Left lung (tissue), 10 donors: ENCODE data around the gene GHR. TPM values are rescaled to one million over a fixed set of nuclear protein-coding genes. Genes with fewer than 3 reads are reported as not detected.
"Not testable (repeated sequence)": the region's sequence is repeated elsewhere in the genome, so short reads cannot be mapped to it uniquely, and the experiment has no call there.

Source experiments
- ATAC-seq: fragments of 200-7000 bp; cut with Tn5 transposase; one replicate; pipeline ENCODE4 v1.9.1; 2020; ENCODE audit warnings: moderate library complexity
- DNase-seq, 4 donors: peaks; one replicate each; pipeline ENCODE4 v3.0.0-alpha.2; 2013 to 2020
- H3K27ac ChIP-seq, 2 donors: fragments of 200-600 bp; sonication (generic) in 1 of 2; one replicate each; pipeline versions ENCODE4 v1.5.0 to v1.8.0; 2020 to 2021
- H3K27me3 ChIP-seq, 2 donors: fragments of 200-600 bp; sonication (generic) in 1 of 2; one replicate each; pipeline versions ENCODE4 v1.5.0 to v1.8.0; 2020 to 2021
- H3K36me3 ChIP-seq, 2 donors: fragments of 200-600 bp; sonication (generic) in 1 of 2; one replicate each; pipeline versions ENCODE4 v1.5.0 to v1.8.0; 2020 to 2021
- H3K4me1 ChIP-seq, 2 donors: fragments of 200-600 bp; one replicate each; pipeline ENCODE4 v1.8.0; 2021
- H3K4me3 ChIP-seq, 2 donors: fragments of 200-600 bp; sonication (generic) in 1 of 2; one replicate each; pipeline versions ENCODE4 v1.5.0 to v1.8.0; 2020 to 2021; ENCODE audit warnings: mild to moderate bottlenecking in 1 of 2
- H3K9me3 ChIP-seq, 2 donors: fragments of 200-600 bp; sonication (generic) in 1 of 2; one replicate each; pipeline versions ENCODE4 v1.5.0 to v1.8.0; 2020 to 2021
- CTCF ChIP-seq, 2 donors: fragments of 200-600 bp; sonication (generic) in 1 of 2; IDR thresholded peaks; one replicate each; pipeline versions ENCODE4 v1.5.0 to v1.8.0; 2021; ENCODE audit warnings: antibody characterized with exemption in 2 of 2
- intact Hi-C, 2 donors: fragments of 100-400 bp; cut with DNase I; formaldehyde crosslinking; loops; one replicate each; pipeline versions ENCODE4 v1.11.2 to v1.14.2; 2022
- polyA plus RNA-seq, 6 donors: library from polyadenylated mRNA; unstranded; fragments of 120-200 nt; gene quantifications; one replicate each; pipeline ENCODE4 v1.2.1, GENCODE V29; 2013; ENCODE audit not compliant: insufficient read length in 6 of 6
- total RNA-seq, 2 donors: library from RNA; stranded (reverse); fragmentation: NEBNext Ultra II Directional; extraction: Animal tissue kit (Norgen Biotek cat#: 25700); gene quantifications; one replicate each; pipeline ENCODE4 v1.2.1, GENCODE V29; 2021
- donor health status: DM: no; HTN: yes; CAD: no.
- donor health status: DM: no; HTN: no; CAD: no.

GHR gene
- total and polyA plus RNA-seq, 8 donors: 5.7 to 30.5 (median 26.3) TPM

GRCh38 chr5:42653705-42654104 lies 230.5 kb downstream of the GHR start:
- no peaks in the 10 kb centered on the region for H3K27me3 ChIP-seq
- TF ChIP-seq CTCF (IDR thresholded peaks at IDR 0.05): no peak
- intact Hi-C loops: no loop called here
- H3K9me3 ChIP-seq: no peaks in the 10 kb centered on the region
- H3K36me3 ChIP-seq: no peaks in the 10 kb centered on the region
- H3K4me1 ChIP-seq: peaks cover 0 to 8% of the 10 kb centered on the region in 2 donors
- ATAC-seq (no peak), DNase-seq (no peak)
- no peak overlapping the region for H3K4me3 ChIP-seq
- no peak overlapping the region for H3K27ac ChIP-seq

- H3K36me3 ChIP-seq: no peaks in the 10 kb centered on the region
- no peak for DNase-seq
- H3K4me1 ChIP-seq: peaks cover 0 to 8% of the 10 kb centered on the region in 2 donors
- no peak overlapping the region for H3K27ac ChIP-seq
- TF ChIP-seq CTCF (IDR thresholded peaks at IDR 0.05): no peak
- ATAC-seq: no peak
- no peak overlapping the region for H3K4me3 ChIP-seq
- no peaks in the 10 kb centered on the region for H3K27me3 ChIP-seq
- intact Hi-C loops: no loop called here
- no peaks in the 10 kb centered on the region for H3K9me3 ChIP-seq
Observed at GRCh38 chr5:42654645-42655044, 231.4 kb downstream of the GHR start.

GRCh38 chr5:42655982-42656650 lies 232.9 kb downstream of the GHR start:
- intact Hi-C loops: no loop called here
- Histone ChIP-seq H3K9me3 (no peaks in the 10 kb centered on the region), H3K36me3 (no peaks in the 10 kb centered on the region), H3K27me3 (no peaks in the 10 kb centered on the region), H3K27ac (no peak overlapping the region), H3K4me3 (no peak overlapping the region), H3K4me1 (peaks cover 0 to 8% of the 10 kb centered on the region in 2 donors)
- TF ChIP-seq CTCF (IDR thresholded peaks at IDR 0.05): no peak
- ATAC-seq (peak; percentile 64), DNase-seq (no peak)

- no peak for TF ChIP-seq CTCF (IDR thresholded peaks at IDR 0.05)
- no peak overlapping the region for H3K4me3 ChIP-seq
- DNase-seq: peak in 2 of 4 donors; percentile 18 to 24
- intact Hi-C loops: no loop called here
- no peak overlapping the region for H3K27ac ChIP-seq
- H3K9me3 ChIP-seq: no peaks in the 10 kb centered on the region
- peak; percentile 66 for ATAC-seq
- H3K27me3 ChIP-seq: no peaks in the 10 kb centered on the region
- H3K4me1 ChIP-seq: peaks cover 0 to 8% of the 10 kb centered on the region in 2 donors
- no peaks in the 10 kb centered on the region for H3K36me3 ChIP-seq
Observed at GRCh38 chr5:42656651-42657015, 233.4 kb downstream of the GHR start.

GRCh38 chr5:42659869-42660268 lies 236.6 kb downstream of the GHR start:
- H3K4me3 ChIP-seq, H3K36me3 ChIP-seq, H3K4me1 ChIP-seq, H3K27me3 ChIP-seq, H3K27ac ChIP-seq, DNase-seq, intact Hi-C loops, H3K9me3 ChIP-seq, ATAC-seq: not testable (repeated sequence)

- TF ChIP-seq CTCF (IDR thresholded peaks at IDR 0.05): no peak
- H3K27ac ChIP-seq: no peak overlapping the region
Observed at GRCh38 chr5:42665857-42666256, 242.6 kb downstream of the GHR start.

More at GRCh38 chr5:42665857-42666256, 242.6 kb downstream of the GHR start:
- no peaks in the 10 kb centered on the region for H3K4me1 ChIP-seq
- no peak for ATAC-seq
- intact Hi-C loops: no loop called here
- H3K27me3 ChIP-seq: no peaks in the 10 kb centered on the region
- no peaks in the 10 kb centered on the region for H3K36me3 ChIP-seq
- no peak for DNase-seq
- no peaks in the 10 kb centered on the region for H3K9me3 ChIP-seq
- H3K4me3 ChIP-seq: no peak overlapping the region
